OCI-M2 (cell line): ENCODE data around the gene TMEM190.
A peak's percentile ranks its signal among the peaks of the same experiment; 100 is the strongest.
"Not testable (repeated sequence)": the region's sequence is repeated elsewhere in the genome, so short reads cannot be mapped to it uniquely, and the experiment has no call there.

Experiments used
- DNase-seq: peaks from one replicate; lab custom pipeline; 2025; ENCODE audit not compliant: unreplicated experiment; lab: John Stamatoyannopoulos, UW

Gene TMEM190

GRCh38 chr19:55376241-55376933 lies at the start of gene TMEM190:
TSS of gene TMEM190 (plus strand) at chr19:55376826. CDS start at chr19:55376854, 28 bp downstream.
- no peak for DNase-seq

- not testable (repeated sequence) for DNase-seq
Observed at GRCh38 chr19:55328774-55329318, 47.8 kb upstream of the TMEM190 start.

GRCh38 chr19:55329791-55330190 lies 46.8 kb upstream of the TMEM190 start:
- not testable (repeated sequence) for DNase-seq

DNA sequence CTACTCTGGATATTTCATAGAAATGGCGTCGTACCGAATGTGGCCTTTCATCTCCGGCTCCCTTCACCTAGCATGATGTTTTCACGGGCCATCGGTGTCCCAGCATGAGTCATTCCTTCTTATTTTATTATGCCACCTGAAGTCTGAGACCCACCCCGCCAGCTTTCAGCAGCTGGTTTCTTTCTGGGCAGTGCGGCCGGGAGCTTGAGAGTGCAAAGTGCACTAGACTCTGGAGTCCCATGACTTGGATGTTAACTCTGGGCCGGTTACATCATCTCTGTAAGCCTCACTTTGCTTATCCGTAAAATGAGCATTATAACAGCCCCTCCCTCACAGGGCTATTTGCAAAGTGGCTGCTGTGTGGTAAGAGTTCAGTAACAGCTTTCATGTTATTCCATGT lies 42.8 kb upstream of the TMEM190 start:
- DNase-seq, result no peak

GRCh38 chr19:55336101-55336500 lies 40.5 kb upstream of the TMEM190 start:
- no peak for DNase-seq

DNA sequence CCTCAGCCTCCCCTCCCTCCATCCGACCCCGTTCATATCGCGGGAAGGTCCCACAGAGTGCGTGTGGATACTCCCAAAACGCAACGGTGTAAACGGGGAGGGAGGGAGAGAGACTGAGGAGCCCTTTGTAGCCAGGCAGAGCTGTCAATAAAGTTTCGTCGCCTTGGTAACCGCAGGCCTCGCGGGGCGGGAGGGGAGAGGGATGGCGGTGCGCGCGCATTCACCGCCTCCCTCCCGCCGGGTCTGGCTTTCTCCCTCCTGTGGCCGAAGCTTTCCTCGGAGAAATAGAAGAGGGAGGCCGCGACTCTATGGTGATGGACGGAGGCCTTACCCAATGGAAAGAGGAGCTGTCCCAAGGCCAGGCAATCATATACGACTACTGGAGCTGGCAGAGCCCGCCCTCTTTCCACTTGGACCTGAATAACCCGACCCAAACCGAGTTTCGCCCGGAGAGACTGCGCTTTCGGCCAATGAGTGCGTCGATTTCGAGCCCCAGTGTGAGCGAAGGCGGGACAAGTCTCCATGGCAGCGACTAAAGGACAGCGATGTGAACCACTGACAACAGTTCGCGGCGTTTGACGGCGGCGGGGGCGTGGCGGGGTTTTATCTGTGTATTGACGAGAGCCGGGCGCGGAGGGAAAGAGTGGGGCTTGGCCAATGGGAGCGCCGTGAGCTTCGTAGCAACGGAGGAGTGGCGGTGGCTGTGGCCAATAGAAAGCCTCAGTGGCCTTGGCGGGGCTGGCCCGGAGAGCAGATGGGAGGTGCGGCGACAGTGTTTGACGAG lies 37.3 kb upstream of the TMEM190 start, which contains the start of gene KMT5C:
Gene KMT5C (plus strand): TSS at position 772 of the 784 bp plus-strand sequence. CDS start 2,061 bp downstream, outside the sequence.
- DNase-seq, result peak; percentile 99

DNA sequence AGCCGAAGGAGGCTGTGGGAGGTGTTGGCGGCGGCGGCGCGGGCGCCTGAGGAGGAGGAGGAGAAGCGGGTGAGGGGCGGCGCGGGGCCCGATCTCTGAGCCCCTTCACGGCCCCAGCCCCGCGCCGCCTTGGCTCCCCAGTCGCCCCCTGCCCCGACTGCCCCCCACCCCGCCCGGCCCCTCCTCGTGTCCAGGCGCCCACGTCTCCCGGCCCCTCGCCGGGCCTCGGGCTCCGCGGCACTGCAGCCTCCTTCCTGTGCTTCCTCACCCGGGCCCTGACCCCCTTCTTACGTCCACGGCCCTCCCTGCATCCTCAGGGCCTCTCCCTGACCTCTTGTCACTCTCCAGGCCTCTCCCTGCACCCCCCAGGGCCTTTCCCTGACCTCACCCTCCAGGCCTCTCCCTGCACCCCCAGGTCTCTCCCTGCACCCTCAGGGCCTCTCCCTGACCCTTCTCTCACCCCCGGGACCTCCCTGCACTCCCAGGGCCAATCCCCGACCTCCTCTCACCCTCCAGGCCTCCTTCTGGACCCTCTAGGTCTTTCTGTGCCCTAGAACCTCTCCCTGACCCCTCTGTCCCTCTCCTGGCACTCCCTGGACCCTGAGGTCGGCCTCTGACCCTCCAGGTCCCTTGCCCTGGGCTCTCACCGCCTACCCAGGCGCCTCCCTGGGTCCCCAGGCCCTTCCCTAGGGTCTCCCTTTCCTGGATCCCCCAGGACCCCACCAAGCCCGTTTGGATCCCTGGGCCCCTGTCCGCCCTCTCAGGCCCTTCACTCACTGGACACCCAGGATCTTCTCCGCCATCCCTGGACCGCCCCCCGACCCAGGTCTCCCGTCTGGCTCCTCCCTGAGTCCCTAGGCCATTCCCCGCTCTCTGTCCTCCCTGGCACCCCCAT lies 36.5 kb upstream of the TMEM190 start:
- DNase-seq, result no peak

DNA sequence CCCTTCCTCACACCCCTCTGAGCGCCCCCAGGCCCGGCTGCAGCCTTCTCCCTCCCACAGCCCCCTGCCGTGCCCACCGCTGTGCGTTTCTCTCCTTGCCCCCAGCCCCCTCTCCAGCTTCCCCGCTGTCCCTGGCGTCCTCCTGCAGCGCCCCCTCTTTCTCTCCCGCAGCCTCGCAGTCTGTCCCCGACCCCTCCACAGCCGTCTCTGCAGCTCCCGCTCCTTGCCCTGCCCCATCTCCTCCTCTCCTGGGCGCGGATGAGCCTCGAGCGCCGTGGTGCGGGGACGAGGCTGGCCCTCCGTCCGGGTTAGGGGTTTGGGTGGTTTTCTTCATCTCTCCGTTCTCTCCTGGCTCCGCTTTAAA lies 35.9 kb upstream of the TMEM190 start:
- no peak for DNase-seq

GRCh38 chr19:55341171-55341588 lies 35.4 kb upstream of the TMEM190 start:
- DNase-seq, result no peak

DNA sequence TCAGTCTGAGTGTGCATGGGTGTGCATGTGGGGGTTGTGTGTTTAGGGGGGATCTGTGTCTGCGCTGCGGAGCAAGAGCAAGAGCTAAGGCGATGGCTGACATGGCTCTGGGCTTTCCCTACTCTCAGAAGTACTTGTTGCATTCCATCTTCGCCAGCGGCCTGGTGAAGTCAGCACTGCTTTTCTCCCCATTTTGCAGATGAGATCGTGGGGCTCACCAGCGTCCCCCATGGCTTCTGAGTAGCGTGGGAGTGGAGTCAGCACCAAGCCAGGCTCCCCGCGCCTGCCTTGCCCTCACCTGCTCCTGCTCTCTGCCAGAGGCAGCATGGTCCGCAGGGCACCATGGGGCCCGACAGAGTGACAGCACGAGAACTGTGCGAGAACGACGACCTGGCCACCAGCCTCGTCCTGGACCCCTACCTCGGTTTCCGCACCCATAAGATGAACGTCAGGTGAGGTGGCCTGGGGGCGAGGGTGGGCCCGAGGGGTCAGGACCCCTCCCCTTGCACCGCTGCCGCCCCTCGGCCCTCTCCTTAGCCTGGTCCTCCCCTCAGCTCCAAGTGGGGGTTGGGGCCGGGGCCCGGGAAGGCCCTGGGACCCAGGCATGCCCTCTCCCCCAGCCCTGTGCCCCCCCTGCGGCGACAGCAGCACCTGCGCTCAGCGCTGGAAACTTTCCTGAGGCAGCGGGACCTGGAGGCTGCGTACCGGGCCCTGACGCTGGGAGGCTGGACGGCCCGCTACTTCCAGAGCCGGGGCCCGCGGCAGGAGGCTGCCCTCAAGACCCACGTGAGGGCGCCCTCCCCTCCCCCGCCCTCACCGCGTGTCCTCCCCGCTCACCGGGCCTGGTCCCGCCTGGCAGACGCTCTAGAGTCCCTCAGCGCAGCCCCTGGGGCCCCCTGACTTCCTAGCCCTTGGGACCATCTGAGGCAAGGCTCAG lies 34.8 kb upstream of the TMEM190 start:
- DNase-seq, result no peak

- no peak for DNase-seq
Observed at GRCh38 chr19:55344444-55344843, 32.2 kb upstream of the TMEM190 start.

DNA sequence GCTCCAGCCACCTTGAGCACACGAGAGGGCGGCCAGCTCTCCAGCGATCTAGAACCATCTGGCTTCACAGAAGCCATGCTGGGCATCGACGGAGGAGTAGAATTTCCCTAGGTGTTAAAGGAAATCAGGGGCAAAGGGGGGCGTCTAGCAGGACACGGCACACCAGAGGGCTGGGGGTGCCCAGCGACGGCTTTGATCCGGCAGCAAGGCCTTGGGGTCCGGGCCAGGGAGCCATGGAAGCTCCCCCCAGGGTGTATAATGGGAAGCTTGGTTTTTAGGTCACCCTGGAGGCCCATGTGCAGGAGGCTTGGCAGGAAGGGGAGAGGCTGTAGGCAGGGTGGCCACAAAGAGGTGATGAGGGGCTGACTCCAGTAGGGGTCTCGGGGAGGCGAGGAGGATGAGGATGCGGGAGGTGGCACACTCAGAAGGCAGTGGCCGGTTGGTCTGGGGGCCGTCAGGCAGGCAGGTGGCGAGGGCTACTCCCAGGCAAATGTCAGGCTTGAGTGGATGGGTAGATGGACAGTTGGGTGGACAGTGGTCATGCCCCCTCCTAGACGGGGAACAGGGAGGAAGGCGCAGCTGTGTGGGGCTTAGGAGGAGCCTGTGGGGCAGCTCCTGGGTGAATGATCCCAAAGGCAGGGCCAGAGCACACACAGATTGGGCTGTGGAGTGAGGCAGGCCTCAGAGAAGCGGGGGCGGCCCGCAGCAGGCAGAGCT lies 31.4 kb upstream of the TMEM190 start:
- DNase-seq, result no peak

DNA sequence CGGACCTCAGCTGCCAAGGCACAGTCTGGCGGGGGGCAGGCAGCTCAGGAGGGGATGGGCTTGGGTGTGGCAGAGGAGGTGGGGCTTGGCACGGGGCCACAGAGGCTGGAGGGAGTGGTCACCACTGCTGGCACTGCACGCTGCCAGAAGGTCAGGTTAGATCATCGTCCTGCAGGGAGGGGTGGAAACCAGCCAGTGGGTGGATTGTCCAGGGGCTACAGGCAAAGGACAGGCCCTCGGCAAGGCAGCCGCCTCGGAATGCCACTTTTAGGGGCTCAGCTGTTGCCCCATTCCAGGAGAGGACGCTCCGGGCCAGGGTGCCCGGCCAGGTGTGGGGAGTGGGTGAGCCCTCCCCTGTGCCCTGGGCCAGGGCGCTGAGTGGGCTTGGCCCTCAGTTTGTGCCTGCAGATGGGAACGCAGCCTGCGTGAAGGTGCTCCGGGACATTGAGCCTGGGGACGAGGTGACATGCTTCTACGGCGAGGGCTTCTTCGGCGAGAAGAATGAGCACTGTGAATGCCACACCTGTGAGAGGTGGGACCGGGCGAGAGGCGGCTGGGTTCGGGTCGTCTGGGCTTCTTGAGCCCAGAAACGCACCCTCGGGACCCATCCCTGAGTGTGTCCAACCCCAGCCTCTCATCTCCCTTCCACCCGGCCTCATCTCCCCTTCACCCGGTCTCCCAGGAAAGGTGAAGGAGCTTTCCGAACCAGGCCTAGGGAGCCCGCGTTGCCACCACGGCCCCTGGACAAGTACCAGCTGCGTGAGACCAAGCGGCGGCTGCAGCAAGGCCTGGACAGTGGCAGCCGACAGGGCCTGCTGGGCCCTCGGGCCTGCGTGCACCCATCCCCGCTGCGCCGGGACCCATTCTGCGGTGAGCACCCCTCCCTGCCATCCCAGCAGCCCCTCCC lies 30.6 kb upstream of the TMEM190 start:
- no peak for DNase-seq

DNA sequence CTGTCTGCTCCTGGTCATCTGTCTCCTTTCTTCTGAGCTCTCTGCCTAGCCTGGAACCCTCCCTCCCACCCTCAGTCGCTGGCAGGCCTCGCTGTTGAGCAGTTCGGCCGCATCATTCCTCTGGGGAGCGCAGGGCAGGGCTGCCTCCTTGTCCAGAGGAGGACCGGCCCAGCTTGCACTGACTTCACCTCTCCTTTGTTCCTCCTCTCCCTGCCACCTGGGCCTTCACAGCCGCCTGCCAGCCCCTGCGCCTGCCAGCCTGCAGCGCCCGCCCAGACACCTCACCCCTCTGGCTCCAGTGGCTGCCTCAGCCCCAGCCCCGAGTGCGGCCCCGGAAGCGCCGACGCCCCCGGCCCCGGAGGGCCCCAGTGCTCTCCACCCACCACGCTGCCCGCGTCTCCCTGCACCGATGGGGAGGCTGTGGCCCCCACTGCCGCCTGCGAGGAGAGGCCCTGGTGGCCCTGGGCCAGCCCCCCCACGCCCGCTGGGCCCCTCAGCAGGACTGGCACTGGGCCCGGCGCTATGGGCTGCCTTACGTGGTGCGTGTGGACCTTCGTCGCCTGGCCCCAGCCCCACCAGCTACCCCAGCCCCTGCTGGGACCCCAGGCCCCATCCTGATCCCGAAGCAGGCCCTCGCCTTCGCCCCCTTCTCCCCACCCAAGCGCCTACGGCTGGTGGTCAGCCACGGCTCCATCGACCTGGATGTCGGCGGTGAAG lies 29.7 kb upstream of the TMEM190 start:
- DNase-seq, result no peak

- DNase-seq, result no peak
Observed at GRCh38 chr19:55347442-55348009, 29.1 kb upstream of the TMEM190 start.

GRCh38 chr19:55348317-55349034 lies 28.1 kb upstream of the TMEM190 start:
- DNase-seq, result no peak
